HepG2 (cell line): ENCODE data around the gene TM4SF1. TPM values are rescaled to one million over a fixed set of nuclear protein-coding genes. Genes with fewer than 3 reads are reported as not detected.
A peak's percentile ranks its signal among the peaks of the same experiment; 100 is the strongest.

ENCODE experiments used
- BHLHE40 ChIP-seq: IDR thresholded peaks from 2 replicates; pipeline ENCODE4 v1.6.1; 2011; ENCODE audit warnings: low read length, improper control_type of control experiment
- ERF ChIP-seq: IDR thresholded peaks from 2 replicates; pipeline ENCODE4 v1.6.1; 2018; ENCODE audit warnings: missing biosample characterization, missing genetic modification reagents
- GABPA ChIP-seq, 2 experiments: IDR thresholded peaks; 2 replicates each; pipeline ENCODE4 v1.6.1; 2011 to 2016; ENCODE audit warnings: low read depth in 2 of 2, low read length in 1 of 2, missing biosample characterization in 1 of 2, missing genetic modification characterization in 1 of 2
- GFI1 ChIP-seq: sonication (generic); formaldehyde crosslinking; IDR thresholded peaks from 2 replicates; pipeline ENCODE4 v1.5.0; 2020; ENCODE audit warnings: missing genetic modification reagents, mild to moderate bottlenecking, borderline replicate concordance
- HNF4A ChIP-seq: sonication (generic); formaldehyde crosslinking; IDR thresholded peaks from 2 replicates; pipeline ENCODE4 v1.4.0; 2020; ENCODE audit warnings: missing genetic modification reagents
- KDM2A ChIP-seq: sonication (generic); formaldehyde crosslinking; IDR thresholded peaks from 2 replicates; pipeline ENCODE4 v1.4.0; 2020; ENCODE audit warnings: low read depth, missing genetic modification reagents, borderline replicate concordance
- MIER2 ChIP-seq: IDR thresholded peaks from 2 replicates; pipeline ENCODE4 v1.6.1; 2016; ENCODE audit warnings: missing biosample characterization, missing genetic modification reagents
- MYC ChIP-seq: sonication (generic); formaldehyde crosslinking; IDR thresholded peaks from 2 replicates; pipeline ENCODE4 v1.9.0; 2021; ENCODE audit warnings: missing genetic modification reagents, borderline replicate concordance
- MYNN ChIP-seq: sonication (generic); formaldehyde crosslinking; IDR thresholded peaks from 2 replicates; pipeline ENCODE4 v1.4.0; 2020; ENCODE audit warnings: mild to moderate bottlenecking, low read depth, missing genetic modification reagents
- NAIF1 ChIP-seq: sonication (generic); formaldehyde crosslinking; IDR thresholded peaks from 2 replicates; pipeline ENCODE4 v1.5.0; 2020; ENCODE audit warnings: mild to moderate bottlenecking, missing genetic modification reagents, borderline replicate concordance
- RFXAP ChIP-seq: sonication (generic); formaldehyde crosslinking; IDR thresholded peaks from 2 replicates; pipeline ENCODE4 v1.4.0; 2020; ENCODE audit warnings: missing genetic modification reagents, borderline replicate concordance
- SSRP1 ChIP-seq: IDR thresholded peaks from 2 replicates; pipeline ENCODE4 v1.6.1; 2016; ENCODE audit warnings: control low read depth
- TFDP1 ChIP-seq: IDR thresholded peaks from 2 replicates; pipeline ENCODE4 v1.6.1; 2016; ENCODE audit warnings: missing compliant biosample characterization, missing genetic modification reagents, borderline replicate concordance
- TMF1 ChIP-seq: sonication (generic); formaldehyde crosslinking; IDR thresholded peaks from 2 replicates; pipeline ENCODE4 v1.8.1; 2022; ENCODE audit warnings: low read depth, missing genetic modification reagents
- U2AF2 ChIP-seq: fragments of 200-400 bp; formaldehyde crosslinking; IDR thresholded peaks from 2 replicates; pipeline ENCODE4 v1.6.1; 2017; ENCODE audit warnings: low read depth, mild to moderate bottlenecking, low read length
- YEATS4 ChIP-seq: sonication (generic); formaldehyde crosslinking; IDR thresholded peaks from 2 replicates; pipeline ENCODE4 v1.4.0; 2020; ENCODE audit warnings: missing genetic modification reagents, borderline replicate concordance
- ZNF101 ChIP-seq: sonication (generic); formaldehyde crosslinking; IDR thresholded peaks from 2 replicates; pipeline ENCODE4 v1.4.0; 2020; ENCODE audit warnings: mild to moderate bottlenecking, low read depth, missing genetic modification reagents, borderline replicate concordance
- ZNF24 ChIP-seq: fragments of 450-650 bp; IDR thresholded peaks from 2 replicates; pipeline ENCODE4 v1.6.1; 2017; ENCODE audit warnings: antibody characterized with exemption, mild to moderate bottlenecking
- ZNF367 ChIP-seq: sonication (generic); formaldehyde crosslinking; IDR thresholded peaks from 2 replicates; pipeline ENCODE4 v1.4.0; 2020; ENCODE audit warnings: missing genetic modification reagents, borderline replicate concordance
- ZNF672 ChIP-seq: sonication (generic); formaldehyde crosslinking; IDR thresholded peaks from 2 replicates; pipeline ENCODE4 v1.8.1; 2022; ENCODE audit warnings: missing genetic modification reagents
- polyA plus RNA-seq, 8 experiments: library from polyadenylated mRNA; depleted of rRNA in 3 of 8; stranded (reverse) in 7 of 8; unstranded in 1 of 8; fragments of >200 nt; fragmentation: Illumina TruSeq in 4 of 8; extraction: Trizol in 4 of 8; gene quantifications; 2 replicates each; pipeline versions ENCODE4 v1.2.1 to v1.2.3, GENCODE V29; 2011 to 2016; ENCODE audit warnings: low read depth in 4 of 8, missing spikeins in 1 of 8, mixed read lengths in 1 of 8; ENCODE audit not compliant: insufficient read depth in 1 of 8
- total RNA-seq, 5 experiments: library from RNA; depleted of rRNA; stranded (reverse); fragments of >200 nt; fragmentation: Illumina TruSeq; extraction: Trizol; gene quantifications; 2 replicates each; pipeline ENCODE4 v1.2.3, GENCODE V29; 2016; ENCODE audit warnings: low read depth in 1 of 5
- TF ChIP-seq, protein P1 (sequence below), 2 experiments: sonication (generic) in 1 of 2; formaldehyde crosslinking in 1 of 2; IDR thresholded peaks; 2 replicates each; pipeline versions ENCODE4 v1.4.0 to v1.6.1; 2016 to 2020; ENCODE audit warnings: borderline replicate concordance in 1 of 2, low read depth in 1 of 2, mild to moderate bottlenecking in 1 of 2, missing genetic modification reagents in 1 of 2
- TF ChIP-seq, protein P2 (sequence below): IDR thresholded peaks from 2 replicates; pipeline ENCODE4 v1.4.0; 2020; ENCODE audit warnings: mild to moderate bottlenecking, missing genetic modification reagents

TM4SF1 gene
- total and polyA plus RNA-seq, 2 of the 13 experiments (the other 11 are each of a cell fraction or from before 2014, with no cell fraction given): 431 to 1,359 TPM

DNA sequence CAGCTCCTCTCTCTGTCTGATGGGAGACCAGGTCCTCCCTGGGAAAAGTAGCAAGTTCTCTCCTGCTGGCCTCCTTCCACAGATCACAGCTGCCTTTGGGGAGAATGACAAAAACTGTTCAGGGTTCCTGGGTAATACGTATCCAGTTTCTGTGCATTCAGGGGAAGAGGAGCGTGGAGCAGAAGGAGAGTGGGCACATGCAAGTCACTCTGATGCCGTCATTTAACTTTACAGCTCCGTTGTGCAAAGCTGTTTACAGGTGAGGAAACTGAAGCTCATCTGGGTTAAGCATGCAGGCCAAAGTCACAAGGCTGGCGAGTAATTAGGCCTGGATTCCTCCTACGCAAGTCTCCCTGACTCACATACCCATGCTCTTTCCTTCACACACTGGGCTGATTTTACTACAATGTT is 7.5 kb upstream of the TM4SF1 start (continued):
- TF ChIP-seq ZNF367 (CRISPR knock-in tag): no peak
- no peak for TF ChIP-seq TMF1 (CRISPR knock-in tag)
- TF ChIP-seq MYC (CRISPR knock-in tag): peak; percentile 26; the same call in 1 of the 2 replicates
- TF ChIP-seq ZNF672: no peak
- TF ChIP-seq, protein P1, sequence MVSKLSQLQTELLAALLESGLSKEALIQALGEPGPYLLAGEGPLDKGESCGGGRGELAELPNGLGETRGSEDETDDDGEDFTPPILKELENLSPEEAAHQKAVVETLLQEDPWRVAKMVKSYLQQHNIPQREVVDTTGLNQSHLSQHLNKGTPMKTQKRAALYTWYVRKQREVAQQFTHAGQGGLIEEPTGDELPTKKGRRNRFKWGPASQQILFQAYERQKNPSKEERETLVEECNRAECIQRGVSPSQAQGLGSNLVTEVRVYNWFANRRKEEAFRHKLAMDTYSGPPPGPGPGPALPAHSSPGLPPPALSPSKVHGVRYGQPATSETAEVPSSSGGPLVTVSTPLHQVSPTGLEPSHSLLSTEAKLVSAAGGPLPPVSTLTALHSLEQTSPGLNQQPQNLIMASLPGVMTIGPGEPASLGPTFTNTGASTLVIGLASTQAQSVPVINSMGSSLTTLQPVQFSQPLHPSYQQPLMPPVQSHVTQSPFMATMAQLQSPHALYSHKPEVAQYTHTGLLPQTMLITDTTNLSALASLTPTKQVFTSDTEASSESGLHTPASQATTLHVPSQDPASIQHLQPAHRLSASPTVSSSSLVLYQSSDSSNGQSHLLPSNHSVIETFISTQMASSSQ (IDR thresholded peaks at IDR 0.05; ENCODE audit: low read depth): no peak
- TF ChIP-seq, protein P1 (CRISPR knock-in tag; IDR thresholded peaks at IDR 0.05; ENCODE audit: borderline replicate concordance): no peak
- TF ChIP-seq, protein P2, sequence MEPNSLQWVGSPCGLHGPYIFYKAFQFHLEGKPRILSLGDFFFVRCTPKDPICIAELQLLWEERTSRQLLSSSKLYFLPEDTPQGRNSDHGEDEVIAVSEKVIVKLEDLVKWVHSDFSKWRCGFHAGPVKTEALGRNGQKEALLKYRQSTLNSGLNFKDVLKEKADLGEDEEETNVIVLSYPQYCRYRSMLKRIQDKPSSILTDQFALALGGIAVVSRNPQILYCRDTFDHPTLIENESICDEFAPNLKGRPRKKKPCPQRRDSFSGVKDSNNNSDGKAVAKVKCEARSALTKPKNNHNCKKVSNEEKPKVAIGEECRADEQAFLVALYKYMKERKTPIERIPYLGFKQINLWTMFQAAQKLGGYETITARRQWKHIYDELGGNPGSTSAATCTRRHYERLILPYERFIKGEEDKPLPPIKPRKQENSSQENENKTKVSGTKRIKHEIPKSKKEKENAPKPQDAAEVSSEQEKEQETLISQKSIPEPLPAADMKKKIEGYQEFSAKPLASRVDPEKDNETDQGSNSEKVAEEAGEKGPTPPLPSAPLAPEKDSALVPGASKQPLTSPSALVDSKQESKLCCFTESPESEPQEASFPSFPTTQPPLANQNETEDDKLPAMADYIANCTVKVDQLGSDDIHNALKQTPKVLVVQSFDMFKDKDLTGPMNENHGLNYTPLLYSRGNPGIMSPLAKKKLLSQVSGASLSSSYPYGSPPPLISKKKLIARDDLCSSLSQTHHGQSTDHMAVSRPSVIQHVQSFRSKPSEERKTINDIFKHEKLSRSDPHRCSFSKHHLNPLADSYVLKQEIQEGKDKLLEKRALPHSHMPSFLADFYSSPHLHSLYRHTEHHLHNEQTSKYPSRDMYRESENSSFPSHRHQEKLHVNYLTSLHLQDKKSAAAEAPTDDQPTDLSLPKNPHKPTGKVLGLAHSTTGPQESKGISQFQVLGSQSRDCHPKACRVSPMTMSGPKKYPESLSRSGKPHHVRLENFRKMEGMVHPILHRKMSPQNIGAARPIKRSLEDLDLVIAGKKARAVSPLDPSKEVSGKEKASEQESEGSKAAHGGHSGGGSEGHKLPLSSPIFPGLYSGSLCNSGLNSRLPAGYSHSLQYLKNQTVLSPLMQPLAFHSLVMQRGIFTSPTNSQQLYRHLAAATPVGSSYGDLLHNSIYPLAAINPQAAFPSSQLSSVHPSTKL (CRISPR knock-in tag): no peak; the same call in 1 of the 2 replicates
- TF ChIP-seq MYNN (CRISPR knock-in tag): no peak
- TF ChIP-seq SSRP1 (CRISPR knock-in tag): no peak; the same call in none of the 2 replicates
- no peak for TF ChIP-seq RFXAP (CRISPR knock-in tag)
- no peak for TF ChIP-seq ZNF101
- no peak; the same call in 1 of the 2 replicates for TF ChIP-seq YEATS4 (CRISPR knock-in tag)
- TF ChIP-seq ERF (CRISPR knock-in tag): no peak
- TF ChIP-seq MIER2 (CRISPR knock-in tag): peak; percentile 64; the same call in 1 of the 2 replicates
- TF ChIP-seq TFDP1 (CRISPR knock-in tag): no peak; the same call in 1 of the 2 replicates
- no peak for TF ChIP-seq GABPA (IDR thresholded peaks at IDR 0.05; ENCODE audit: low read depth, low read length)
- TF ChIP-seq GABPA (CRISPR knock-in tag; IDR thresholded peaks at IDR 0.05; ENCODE audit: low read depth): no peak
- TF ChIP-seq KDM2A (CRISPR knock-in tag): no peak
- no peak for TF ChIP-seq U2AF2
- 0 out of 2 replicates have a peak, but pooled peaks have one; percentile 36 for TF ChIP-seq BHLHE40
- no peak for TF ChIP-seq GFI1
- no peak for TF ChIP-seq NAIF1
- peak; percentile 44; the same call in 1 of the 2 replicates for TF ChIP-seq HNF4A (CRISPR knock-in tag)
- no peak for TF ChIP-seq ZNF24
